ENCODE measurements around the gene ZSCAN1.

DNA sequence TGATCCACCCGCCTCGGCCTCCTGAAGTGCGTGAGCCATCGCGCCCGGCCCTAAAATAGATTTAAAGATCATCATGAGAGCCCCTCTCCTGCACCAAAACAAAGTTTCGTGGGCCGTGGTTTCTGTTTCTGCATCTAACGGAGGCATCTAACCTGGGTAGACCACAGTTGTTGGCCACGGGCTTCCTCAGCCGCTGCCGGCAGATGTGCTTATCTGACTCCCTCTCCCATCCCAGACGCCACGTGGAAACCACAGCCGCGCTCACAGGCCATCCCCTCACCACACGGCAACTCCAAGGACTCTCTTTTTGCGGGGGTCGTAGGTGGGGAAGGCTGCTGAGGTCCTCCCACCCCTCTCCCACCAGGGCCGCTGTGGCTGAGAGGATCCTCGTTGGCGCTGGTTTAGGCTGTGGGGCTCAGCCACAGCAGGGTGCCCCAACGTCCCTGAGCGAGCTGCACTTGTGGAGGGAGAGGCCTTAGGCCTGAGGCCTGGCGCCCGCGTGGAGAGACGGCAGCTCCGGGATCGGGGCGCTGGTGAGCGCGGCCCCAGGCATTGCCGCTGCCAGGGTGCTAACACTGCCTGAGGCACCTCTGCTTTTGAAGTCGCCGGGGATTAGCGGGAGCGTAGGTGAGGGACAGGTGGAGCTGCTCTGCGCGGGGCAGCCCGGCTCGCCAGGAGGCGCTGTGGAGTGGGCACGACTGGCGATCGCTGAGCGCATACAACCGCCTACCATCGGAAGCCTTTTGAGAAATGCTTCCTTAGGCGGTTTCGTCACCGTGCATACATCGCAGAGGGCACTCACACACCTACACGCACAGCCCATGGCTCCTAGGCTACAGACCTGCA lies 8.9 kb downstream of the ZSCAN1 start:
- TF ChIP-seq, protein P1, sequence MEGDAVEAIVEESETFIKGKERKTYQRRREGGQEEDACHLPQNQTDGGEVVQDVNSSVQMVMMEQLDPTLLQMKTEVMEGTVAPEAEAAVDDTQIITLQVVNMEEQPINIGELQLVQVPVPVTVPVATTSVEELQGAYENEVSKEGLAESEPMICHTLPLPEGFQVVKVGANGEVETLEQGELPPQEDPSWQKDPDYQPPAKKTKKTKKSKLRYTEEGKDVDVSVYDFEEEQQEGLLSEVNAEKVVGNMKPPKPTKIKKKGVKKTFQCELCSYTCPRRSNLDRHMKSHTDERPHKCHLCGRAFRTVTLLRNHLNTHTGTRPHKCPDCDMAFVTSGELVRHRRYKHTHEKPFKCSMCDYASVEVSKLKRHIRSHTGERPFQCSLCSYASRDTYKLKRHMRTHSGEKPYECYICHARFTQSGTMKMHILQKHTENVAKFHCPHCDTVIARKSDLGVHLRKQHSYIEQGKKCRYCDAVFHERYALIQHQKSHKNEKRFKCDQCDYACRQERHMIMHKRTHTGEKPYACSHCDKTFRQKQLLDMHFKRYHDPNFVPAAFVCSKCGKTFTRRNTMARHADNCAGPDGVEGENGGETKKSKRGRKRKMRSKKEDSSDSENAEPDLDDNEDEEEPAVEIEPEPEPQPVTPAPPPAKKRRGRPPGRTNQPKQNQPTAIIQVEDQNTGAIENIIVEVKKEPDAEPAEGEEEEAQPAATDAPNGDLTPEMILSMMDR (conservative IDR thresholded peaks at IDR 0.05; ENCODE audit: low read depth, low read length), result no peak
- no peak for TF ChIP-seq POLR2A (IDR thresholded peaks at IDR 0.05; ENCODE audit: low read depth, low read length)
- TF ChIP-seq BHLHE40 (IDR thresholded peaks at IDR 0.05; ENCODE audit: low read depth, low read length), result no peak
- no peak for TF ChIP-seq CHD1 (IDR thresholded peaks at IDR 0.05; ENCODE audit: low read depth, low read length)
- TF ChIP-seq FOS (IDR thresholded peaks at IDR 0.05; ENCODE audit: low read depth, low read length), result no peak
- TF ChIP-seq MAZ (IDR thresholded peaks at IDR 0.05; ENCODE audit: borderline replicate concordance, low read depth, low read length), result no peak
